ENCODE data around the gene SMPDL3A. TPM values are rescaled to one million over a fixed set of nuclear protein-coding genes. Genes with fewer than 3 reads are reported as not detected.
"Not testable (repeated sequence)": the region's sequence is repeated elsewhere in the genome, so short reads cannot be mapped to it uniquely, and the experiment has no call there.

Gene SMPDL3A
- total RNA-seq, 2 experiments from 2014 or later: 0.14 TPM; not detected in 1

- ChIA-PET CTCF (interaction anchor here (2.9 kb wide), 1 partner anchor 92 kb away, joined by 19 read pairs; no protein-coding TSS in a partner anchor), POLR2A (no interaction called here)
Observed at GRCh38 chr6:122746688-122747087, 42.4 kb upstream of the SMPDL3A start.

GRCh38 chr6:122747573-122747972 lies 41.5 kb upstream of the SMPDL3A start:
- CTCF ChIA-PET: interaction anchor here (1.0 kb wide), 1 partner anchor 91 kb away, joined by 3 read pairs; no protein-coding TSS in a partner anchor
- peaks cover 3% of the 10 kb centered on the region for H3K27me3 Mint-ChIP-seq

More at GRCh38 chr6:122746688-122747087, 42.4 kb upstream of the SMPDL3A start:
- ATAC-seq (no peak), DNase-seq (no peak)
- Mint-ChIP-seq H3K27me3 (peaks cover 3% of the 10 kb centered on the region), H3K4me1 (ENCODE audit: low read depth) (peaks cover 17% of the 10 kb centered on the region), H3K4me3 (no peak overlapping the region), H3K9me3 (peaks cover 1% of the 10 kb centered on the region), H3K36me3 (ENCODE audit: low read depth) (no peaks in the 10 kb centered on the region), H3K27ac (no peak overlapping the region)
- intact Hi-C loops (cut with micrococcal nuclease): no loop called here
- no peak for TF ChIP-seq CTCF (IDR thresholded peaks at IDR 0.05)

GRCh38 chr6:122748945-122749344 lies 40.1 kb upstream of the SMPDL3A start:
- H3K27me3 Mint-ChIP-seq; H3K4me3 Mint-ChIP-seq; DNase-seq; intact Hi-C loops (cut with micrococcal nuclease); ATAC-seq; H3K36me3 Mint-ChIP-seq (ENCODE audit: low read depth); H3K27ac Mint-ChIP-seq; POLR2A ChIA-PET; H3K9me3 Mint-ChIP-seq: not testable (repeated sequence)
- CTCF ChIA-PET: interaction anchor here (1.9 kb wide), 1 partner anchor 91 kb away, joined by 6 read pairs; no protein-coding TSS in a partner anchor
- H3K4me1 Mint-ChIP-seq (ENCODE audit: low read depth): peaks cover 32% of the 10 kb centered on the region

More at GRCh38 chr6:122747573-122747972, 41.5 kb upstream of the SMPDL3A start:
- peaks cover 1% of the 10 kb centered on the region for H3K9me3 Mint-ChIP-seq
- H3K4me3 Mint-ChIP-seq: no peak overlapping the region
- ATAC-seq (no peak), DNase-seq (no peak)
- H3K36me3 Mint-ChIP-seq (ENCODE audit: low read depth): no peaks in the 10 kb centered on the region
- peaks cover 24% of the 10 kb centered on the region for H3K4me1 Mint-ChIP-seq (ENCODE audit: low read depth)
- TF ChIP-seq CTCF (IDR thresholded peaks at IDR 0.05): no peak
- POLR2A ChIA-PET: no interaction called here
- H3K27ac Mint-ChIP-seq: no peak overlapping the region
- intact Hi-C loops (cut with micrococcal nuclease): no loop called here

- H3K36me3 Mint-ChIP-seq (ENCODE audit: low read depth): no peaks in the 10 kb centered on the region
- DNase-seq (no peak), ATAC-seq (no peak)
- peaks cover 35% of the 10 kb centered on the region for H3K4me1 Mint-ChIP-seq (ENCODE audit: low read depth)
- ChIA-PET POLR2A (no interaction called here), CTCF (interaction anchor here (0.9 to 1.9 kb wide), 2 partner anchors 89 to 90 kb away, joined by 4 to 6 read pairs; no protein-coding TSS in a partner anchor)
- intact Hi-C loops (cut with micrococcal nuclease): no loop called here
- no peak overlapping the region for H3K4me3 Mint-ChIP-seq
- TF ChIP-seq CTCF (IDR thresholded peaks at IDR 0.05): no peak
- no peak overlapping the region for H3K27ac Mint-ChIP-seq
- no peaks in the 10 kb centered on the region for H3K27me3 Mint-ChIP-seq
- peaks cover 1% of the 10 kb centered on the region for H3K9me3 Mint-ChIP-seq
Observed at GRCh38 chr6:122749451-122750050, 39.5 kb upstream of the SMPDL3A start.

GRCh38 chr6:122751326-122751725 lies 37.7 kb upstream of the SMPDL3A start:
- peak; percentile 91 for ATAC-seq
- no peaks in the 10 kb centered on the region for H3K36me3 Mint-ChIP-seq (ENCODE audit: low read depth)
- peaks cover 39% of the 10 kb centered on the region for H3K4me1 Mint-ChIP-seq (ENCODE audit: low read depth)
- intact Hi-C loops (cut with micrococcal nuclease): no loop called here
- no peak for TF ChIP-seq CTCF (IDR thresholded peaks at IDR 0.05)
- H3K27ac Mint-ChIP-seq: peak overlapping the region; percentile 40
- DNase-seq: no peak
- ChIA-PET CTCF (interaction anchor here (0.7 to 1.2 kb wide), 3 partner anchors 24 to 260 kb away, joined by 3 to 4 read pairs (median 3); no protein-coding TSS in a partner anchor), POLR2A (interaction anchor here (0.8 kb wide), 1 partner anchor 42 kb away, joined by 3 read pairs; no protein-coding TSS in a partner anchor)
- peaks cover 1% of the 10 kb centered on the region for H3K9me3 Mint-ChIP-seq
- H3K4me3 Mint-ChIP-seq: peak overlapping the region; percentile 4
- no peaks in the 10 kb centered on the region for H3K27me3 Mint-ChIP-seq
